ENCODE results near the gene IGSF21. TPM values are rescaled to one million over a fixed set of nuclear protein-coding genes. Genes with fewer than 3 reads are reported as not detected.

Gene IGSF21
- polyA plus RNA-seq, 1 donor = 0.12 TPM

- no peak for DNase-seq
These were observed 13.5 kb upstream of the IGSF21 start for GRCh38 chr1:18094096-18094495.

DNA sequence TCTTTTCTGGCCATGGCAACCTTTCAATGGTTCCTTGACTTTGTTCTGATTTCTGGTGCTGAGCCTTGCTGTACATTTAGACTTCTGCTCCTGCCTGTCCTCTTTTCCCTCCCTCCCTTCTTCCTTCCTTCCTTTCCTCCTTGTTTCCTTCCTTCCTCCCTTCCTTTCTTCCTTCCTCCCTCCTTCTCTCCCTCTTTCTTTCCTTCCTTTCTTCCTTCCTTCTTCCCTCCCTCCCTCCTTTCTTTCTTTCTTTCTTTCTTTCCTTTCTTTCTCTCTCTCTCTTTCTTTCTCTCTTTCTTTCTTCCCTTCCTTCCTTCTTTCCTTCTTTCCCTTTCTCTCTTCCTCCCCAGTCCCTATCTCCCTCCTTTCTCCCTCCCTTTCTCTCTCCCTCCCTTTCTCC is 10.4 kb upstream of the IGSF21 start:
- DNase-seq = no peak

GRCh38 chr1:18099026-18099425 is 8.6 kb upstream of the IGSF21 start:
- no peak for DNase-seq

- DNase-seq = no peak
These were observed 7.5 kb upstream of the IGSF21 start for GRCh38 chr1:18100060-18100459.

- peak; percentile 67 for DNase-seq
These were observed 7.0 kb upstream of the IGSF21 start for GRCh38 chr1:18100491-18101063.

- no peak for DNase-seq
These were observed 6.1 kb upstream of the IGSF21 start for GRCh38 chr1:18101508-18101907.

- DNase-seq = no peak
These were observed 3.7 kb upstream of the IGSF21 start for GRCh38 chr1:18103788-18104421.

DNA sequence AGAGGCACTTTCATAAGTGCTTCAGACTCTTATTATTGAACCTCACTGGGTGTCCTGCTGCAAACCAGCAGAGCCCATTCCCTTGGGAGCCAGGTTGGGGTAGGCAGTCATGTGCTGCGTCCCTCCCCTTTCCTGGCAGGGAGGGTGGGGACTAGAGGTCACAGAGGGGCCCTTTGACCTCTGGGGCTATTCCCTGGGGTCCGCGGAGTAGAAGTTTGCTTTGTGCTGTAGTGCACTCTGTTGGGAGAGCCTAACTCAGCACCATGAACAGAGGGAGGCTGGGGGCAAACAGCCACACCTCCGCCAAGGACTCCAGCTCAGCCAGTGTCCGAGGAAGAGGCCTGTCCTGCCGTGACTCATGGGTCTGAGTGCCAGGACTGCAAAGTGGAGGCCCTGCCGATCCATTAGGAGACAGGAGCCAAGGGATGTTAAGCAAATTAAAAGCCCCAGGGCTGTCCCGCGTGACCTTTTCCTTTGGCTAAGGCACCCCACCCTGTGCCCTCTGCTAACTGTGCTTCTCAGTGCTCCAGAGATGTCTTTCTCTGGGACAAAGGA is 3.0 kb upstream of the IGSF21 start:
- DNase-seq = no peak

- DNase-seq = no peak
These were observed 2.4 kb upstream of the IGSF21 start for GRCh38 chr1:18105196-18105595.

- no peak for DNase-seq
These were observed 880 bp downstream of the IGSF21 start for GRCh38 chr1:18108299-18109057.

GRCh38 chr1:18109058-18109755 is 1.6 kb downstream of the IGSF21 start:
- DNase-seq = no peak

DNA sequence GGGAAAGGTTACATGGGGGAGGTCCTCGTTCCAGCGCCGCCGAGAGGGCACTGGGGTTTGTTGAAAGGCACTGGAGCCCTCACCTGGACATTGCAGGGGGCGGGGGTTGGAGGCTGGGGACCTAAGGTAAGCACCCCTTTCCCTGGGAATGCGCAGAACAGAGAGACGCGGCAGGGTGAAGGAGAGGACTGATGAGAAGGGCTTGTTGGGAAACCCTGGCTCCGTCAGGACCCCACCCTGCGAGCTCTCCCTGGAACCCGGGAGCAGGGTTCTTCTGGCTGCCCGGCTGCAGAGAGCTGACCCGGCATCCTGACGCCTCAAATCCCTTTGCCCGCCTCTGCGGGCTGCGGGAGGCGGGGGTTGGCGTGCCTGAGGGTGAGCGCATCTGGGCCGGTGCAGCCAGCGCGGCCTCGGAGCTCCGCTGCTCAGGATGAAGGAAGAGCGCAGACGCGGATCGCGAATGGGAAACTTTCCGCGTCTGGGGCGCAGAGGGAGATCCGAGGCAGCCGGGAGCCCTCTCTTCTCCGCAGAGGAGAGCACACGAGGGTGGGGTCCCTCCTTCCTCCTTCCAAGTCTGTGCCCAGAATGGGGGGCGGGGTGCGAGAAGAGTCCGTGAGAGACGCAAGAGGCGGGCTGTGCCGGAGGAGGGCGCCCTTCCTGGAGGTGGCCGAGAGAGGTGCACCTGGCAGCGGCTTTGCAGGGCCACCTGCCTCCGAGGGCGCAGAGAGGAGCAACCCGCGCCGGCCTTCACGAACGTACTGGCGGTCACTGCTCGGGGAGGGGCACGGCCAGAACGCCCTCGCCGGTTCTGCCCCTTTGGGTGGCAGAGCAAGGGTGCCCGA is 2.4 kb downstream of the IGSF21 start:
- DNase-seq = no peak

DNA sequence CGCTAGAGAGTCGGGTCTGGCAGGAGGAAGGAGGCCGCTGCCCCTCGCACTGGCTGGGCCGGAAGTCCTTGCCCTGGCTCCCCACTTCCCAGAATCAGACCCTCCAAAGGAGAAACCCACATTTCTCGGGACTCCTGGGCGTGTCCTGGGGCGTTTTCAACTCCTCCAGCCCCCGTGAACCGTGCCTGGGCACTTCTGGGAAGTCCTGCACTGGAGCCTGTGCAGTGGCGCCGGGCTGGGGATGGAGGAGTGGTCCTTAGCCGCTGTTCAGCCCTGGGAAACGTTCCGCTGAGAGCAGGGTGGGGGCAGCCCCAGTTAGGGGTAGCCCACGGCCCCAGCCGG is 3.0 kb downstream of the IGSF21 start:
- DNase-seq = no peak

DNA sequence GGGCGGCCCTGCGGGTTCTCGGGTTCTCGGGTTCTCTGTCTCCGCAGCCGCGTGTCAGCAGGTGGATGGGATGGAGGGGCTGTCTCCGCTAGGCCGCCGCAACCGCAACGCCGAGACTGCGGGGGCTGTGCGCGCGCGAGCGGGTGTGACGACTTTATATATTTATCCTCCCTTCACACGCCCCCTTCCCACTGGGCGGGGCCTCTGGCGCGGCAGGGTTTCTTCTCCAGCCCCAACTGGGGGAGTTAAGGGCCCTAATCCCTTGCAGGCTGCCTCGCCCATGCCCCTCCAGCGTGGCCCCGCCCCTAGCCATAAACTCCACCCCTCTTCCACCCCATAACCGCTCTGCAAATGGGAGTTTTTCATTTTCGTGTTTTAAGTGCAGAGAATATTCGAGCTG is 3.4 kb downstream of the IGSF21 start:
- DNase-seq = no peak

- DNase-seq = no peak
These were observed 4.2 kb downstream of the IGSF21 start for GRCh38 chr1:18111605-18112297.

DNA sequence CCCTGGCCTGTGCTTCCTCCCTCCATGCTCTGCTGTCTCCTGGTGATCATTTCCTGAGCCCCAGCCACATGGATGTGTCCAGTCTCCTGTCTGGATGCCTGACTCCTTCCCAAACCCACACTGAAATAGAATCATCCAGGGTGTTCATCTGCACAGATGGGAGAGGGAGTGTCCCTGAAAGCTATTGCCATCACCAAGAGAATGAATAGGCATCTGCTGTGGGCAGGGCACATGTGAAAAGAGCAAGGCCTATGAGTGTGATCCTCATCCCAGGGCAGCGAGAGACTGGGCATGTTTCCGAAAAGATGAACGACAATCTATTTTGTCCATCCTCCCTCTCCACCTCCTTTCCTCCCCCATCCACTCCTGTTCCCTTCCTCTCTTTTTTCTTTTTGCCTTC is 5.0 kb downstream of the IGSF21 start:
- DNase-seq = no peak

- DNase-seq = no peak
These were observed 7.3 kb downstream of the IGSF21 start for GRCh38 chr1:18114726-18115410.

- no peak for DNase-seq
These were observed 9.2 kb downstream of the IGSF21 start for GRCh38 chr1:18116777-18117176.

GRCh38 chr1:18118078-18118477 is 10.5 kb downstream of the IGSF21 start:
- DNase-seq = no peak

DNA sequence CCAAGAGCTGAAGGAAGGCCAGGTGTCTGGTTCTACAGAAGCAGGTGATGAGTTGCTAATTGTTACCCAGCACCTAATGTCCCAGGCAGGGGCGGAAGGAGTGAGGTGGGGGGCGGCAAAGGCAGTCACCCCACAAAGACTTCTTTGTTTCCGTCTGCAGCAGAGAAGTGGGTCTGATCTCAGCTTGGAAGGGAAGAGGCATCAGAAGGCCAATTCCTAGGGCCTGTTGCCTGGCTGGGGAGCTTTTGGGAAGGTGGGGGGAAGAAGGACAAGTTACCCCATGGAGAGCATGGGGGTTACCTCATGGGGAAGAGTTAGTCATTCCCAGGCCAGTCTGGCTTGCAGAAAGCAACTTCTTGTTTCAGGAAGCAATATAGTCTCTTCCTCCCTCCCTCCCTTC is 10.9 kb downstream of the IGSF21 start:
- no peak for DNase-seq

DNA sequence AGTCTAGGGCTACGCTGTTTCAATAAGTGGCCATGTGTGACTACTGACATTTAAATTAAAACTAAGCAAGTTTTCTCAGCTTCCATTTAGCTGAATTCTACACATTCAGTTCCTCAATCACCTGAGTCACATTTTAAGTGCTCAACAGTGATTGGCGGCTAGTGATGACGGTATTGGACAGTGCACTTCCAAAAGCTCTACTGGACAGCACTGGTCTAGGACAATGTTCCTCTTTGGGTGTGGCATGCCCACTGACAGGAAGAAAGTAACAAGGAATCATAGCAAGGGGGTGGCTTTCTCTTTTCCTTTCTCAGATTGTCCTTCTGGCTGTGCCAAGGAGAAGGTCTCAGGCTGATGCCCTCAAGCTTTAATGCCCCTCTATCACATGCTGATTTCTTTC is 11.7 kb downstream of the IGSF21 start:
- DNase-seq = no peak
